Fibroblast of lung (primary cell): ENCODE measurements around the gene DNAJC24. TPM values are rescaled to one million over a fixed set of nuclear protein-coding genes. Genes with fewer than 3 reads are reported as not detected.

Experiments
- DNase-seq, 2 donors: peaks; one replicate each; pipeline versions ENCODE4 v3.0.0 to v3.0.0-alpha.2; 2010; ENCODE audit warnings: low read depth in 2 of 2
- H2AFZ ChIP-seq: 2 replicates; pipeline ENCODE4 v1.5.1; 2012; ENCODE audit warnings: low read length, control low read depth, inconsistent platforms
- H3K27ac ChIP-seq: 2 replicates; pipeline ENCODE4 v1.5.1; 2011; ENCODE audit warnings: low read length, control low read depth; ENCODE audit not compliant: insufficient read depth
- H3K27me3 ChIP-seq: 2 replicates; pipeline ENCODE4 v1.5.1; 2011; ENCODE audit warnings: mild to moderate bottlenecking, low read length; ENCODE audit not compliant: control insufficient read depth, insufficient read depth
- H3K36me3 ChIP-seq: 2 replicates; pipeline ENCODE4 v1.5.1; 2011; ENCODE audit warnings: low read length; ENCODE audit not compliant: control insufficient read depth, insufficient read depth
- H3K4me1 ChIP-seq: 2 replicates; pipeline ENCODE4 v1.5.1; 2011; ENCODE audit warnings: low read length; ENCODE audit not compliant: control insufficient read depth, insufficient read depth; ENCODE audit errors: extremely low read depth
- H3K4me2 ChIP-seq: 2 replicates; pipeline ENCODE4 v1.5.1; 2011; ENCODE audit warnings: low read length, control low read depth; ENCODE audit not compliant: insufficient read depth; ENCODE audit errors: extremely low read depth
- H3K4me3 ChIP-seq, 4 experiments: fragments of 200-600 bp in 1 of 4; sonication (generic) in 1 of 4; replicated peaks in 1 of 4; 2 replicates each; pipeline ENCODE4 v1.5.1; 2011 to 2016; ENCODE audit warnings: low read length in 4 of 4, low read depth in 3 of 4, mild to moderate bottlenecking in 3 of 4, control low read depth in 2 of 4, inconsistent platforms in 1 of 4, mixed read lengths in 1 of 4; ENCODE audit not compliant: insufficient read depth in 1 of 4; ENCODE audit errors: control extremely low read depth in 1 of 4
- H3K79me2 ChIP-seq: 2 replicates; pipeline ENCODE4 v1.5.1; 2012; ENCODE audit warnings: mild to moderate bottlenecking, low read length, inconsistent platforms; ENCODE audit not compliant: control insufficient read depth, insufficient read depth
- H3K9ac ChIP-seq: 2 replicates; pipeline ENCODE4 v1.5.1; 2011; ENCODE audit warnings: mild to moderate bottlenecking, low read length, control low read depth; ENCODE audit not compliant: insufficient read depth
- H3K9me3 ChIP-seq: 2 replicates; pipeline ENCODE4 v1.5.1; 2012; ENCODE audit warnings: low read depth, low read length; ENCODE audit not compliant: control insufficient read depth, insufficient read depth
- H4K20me1 ChIP-seq: 2 replicates; pipeline ENCODE4 v1.5.1; 2011; ENCODE audit warnings: low read length; ENCODE audit not compliant: control insufficient read depth, insufficient read depth; ENCODE audit errors: extremely low read depth
- EZH2 ChIP-seq: IDR thresholded peaks from 2 replicates; pipeline ENCODE4 v1.5.1; 2012; ENCODE audit warnings: low read length, control low read depth, mild to moderate bottlenecking; ENCODE audit errors: missing control alignments
- polyA plus RNA-seq, 2 donors: library from polyadenylated mRNA; depleted of rRNA in 1 of 2; stranded (reverse) in 1 of 2; unstranded in 1 of 2; fragments of >200 nt; gene quantifications; 2 replicates each; pipeline ENCODE4 v1.2.1, GENCODE V29; 2011 to 2012; ENCODE audit warnings: missing spikeins in 1 of 2
- total RNA-seq: library from RNA; depleted of rRNA; stranded (reverse); fragments of >200 nt; gene quantifications from 2 replicates; pipeline ENCODE4 v1.2.1, GENCODE V29; 2014
- TF ChIP-seq, protein P1 (sequence below), 2 donors: IDR thresholded peaks in 1 of 2; conservative IDR thresholded peaks in 1 of 2; 1 replicate in 1 of 2; 2 replicates in 1 of 2; pipeline ENCODE4 v1.5.1; 2011 to 2012; ENCODE audit warnings: low read length in 2 of 2, control low read depth in 1 of 2, inconsistent platforms in 1 of 2, low read depth in 1 of 2, mild to moderate bottlenecking in 1 of 2

Gene DNAJC24
- total and polyA plus RNA-seq, 2 donors (not counting 1 experiment from before 2014, with no cell fraction given): 13.3 to 19.2 TPM

DNA sequence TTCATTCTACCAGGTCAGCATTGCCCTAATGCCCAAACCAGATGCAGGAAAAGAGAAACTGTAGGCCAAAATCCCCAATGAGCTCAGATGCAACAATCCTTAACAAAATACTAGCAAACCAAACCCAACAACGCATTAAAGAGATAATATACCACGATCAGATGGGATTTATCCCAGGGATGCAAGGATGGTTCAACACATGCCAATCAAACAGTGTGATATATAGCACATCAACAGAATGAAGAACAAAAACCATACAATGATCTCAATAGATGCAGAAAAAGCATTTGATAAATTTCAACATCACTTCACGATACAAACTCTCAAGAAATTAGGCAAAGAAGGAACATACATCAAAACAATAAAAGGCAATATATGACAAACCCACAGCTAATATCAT is 94.8 kb downstream of the DNAJC24 start:
- no peaks in the 10 kb centered on the region for H3K27me3 ChIP-seq
- no peaks in the 10 kb centered on the region for H3K36me3 ChIP-seq
- H4K20me1 ChIP-seq: no peaks in the 10 kb centered on the region
- TF ChIP-seq, protein P1, sequence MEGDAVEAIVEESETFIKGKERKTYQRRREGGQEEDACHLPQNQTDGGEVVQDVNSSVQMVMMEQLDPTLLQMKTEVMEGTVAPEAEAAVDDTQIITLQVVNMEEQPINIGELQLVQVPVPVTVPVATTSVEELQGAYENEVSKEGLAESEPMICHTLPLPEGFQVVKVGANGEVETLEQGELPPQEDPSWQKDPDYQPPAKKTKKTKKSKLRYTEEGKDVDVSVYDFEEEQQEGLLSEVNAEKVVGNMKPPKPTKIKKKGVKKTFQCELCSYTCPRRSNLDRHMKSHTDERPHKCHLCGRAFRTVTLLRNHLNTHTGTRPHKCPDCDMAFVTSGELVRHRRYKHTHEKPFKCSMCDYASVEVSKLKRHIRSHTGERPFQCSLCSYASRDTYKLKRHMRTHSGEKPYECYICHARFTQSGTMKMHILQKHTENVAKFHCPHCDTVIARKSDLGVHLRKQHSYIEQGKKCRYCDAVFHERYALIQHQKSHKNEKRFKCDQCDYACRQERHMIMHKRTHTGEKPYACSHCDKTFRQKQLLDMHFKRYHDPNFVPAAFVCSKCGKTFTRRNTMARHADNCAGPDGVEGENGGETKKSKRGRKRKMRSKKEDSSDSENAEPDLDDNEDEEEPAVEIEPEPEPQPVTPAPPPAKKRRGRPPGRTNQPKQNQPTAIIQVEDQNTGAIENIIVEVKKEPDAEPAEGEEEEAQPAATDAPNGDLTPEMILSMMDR (conservative IDR thresholded peaks at IDR 0.05 in 1 of 2, IDR thresholded peaks at IDR 0.05 in 1 of 2; ENCODE audit: low read depth in 1 of 2, low read length in 2 of 2): no peak
- TF ChIP-seq EZH2: no peak
- no peaks in the 10 kb centered on the region for H3K9me3 ChIP-seq
- no peak overlapping the region for H3K4me3 ChIP-seq
- no peak for DNase-seq
- H3K4me2 ChIP-seq: no peak overlapping the region
- no peaks in the 10 kb centered on the region for H3K4me1 ChIP-seq
- H2AFZ ChIP-seq: no peak overlapping the region
- H3K9ac ChIP-seq: no peak overlapping the region
- H3K79me2 ChIP-seq: no peaks in the 10 kb centered on the region
- H3K27ac ChIP-seq: no peak overlapping the region

DNA sequence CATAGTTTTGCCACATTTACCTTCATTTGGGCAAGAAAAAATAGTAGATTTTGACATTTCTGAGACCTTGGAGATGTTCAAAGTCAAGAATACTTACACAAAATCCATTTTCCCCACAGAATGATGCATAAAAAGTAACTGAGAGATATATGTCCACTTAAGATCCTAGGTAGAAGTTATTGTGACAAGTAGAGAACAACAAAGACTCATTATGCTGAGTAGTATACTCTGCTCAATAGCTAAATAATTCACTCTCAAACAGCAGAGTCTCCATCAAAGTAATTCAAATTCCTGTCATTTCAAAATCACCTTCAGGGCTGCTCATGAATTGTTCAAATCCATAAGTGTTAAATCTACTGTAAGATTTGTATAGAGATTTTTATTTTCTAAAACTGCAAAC is 104.4 kb downstream of the DNAJC24 start:
- Histone ChIP-seq H3K4me3 (no peak overlapping the region), H3K79me2 (no peaks in the 10 kb centered on the region), H3K9me3 (no peaks in the 10 kb centered on the region), H3K4me1 (no peaks in the 10 kb centered on the region), H3K27me3 (no peaks in the 10 kb centered on the region), H3K36me3 (no peaks in the 10 kb centered on the region), H3K27ac (no peak overlapping the region), H3K4me2 (no peak overlapping the region), H2AFZ (no peak overlapping the region), H4K20me1 (no peaks in the 10 kb centered on the region), H3K9ac (no peak overlapping the region)
- TF ChIP-seq, protein P1 (conservative IDR thresholded peaks at IDR 0.05 in 1 of 2, IDR thresholded peaks at IDR 0.05 in 1 of 2; ENCODE audit: low read depth in 1 of 2, low read length in 2 of 2): no peak
- TF ChIP-seq EZH2: no peak
- no peak for DNase-seq

DNA sequence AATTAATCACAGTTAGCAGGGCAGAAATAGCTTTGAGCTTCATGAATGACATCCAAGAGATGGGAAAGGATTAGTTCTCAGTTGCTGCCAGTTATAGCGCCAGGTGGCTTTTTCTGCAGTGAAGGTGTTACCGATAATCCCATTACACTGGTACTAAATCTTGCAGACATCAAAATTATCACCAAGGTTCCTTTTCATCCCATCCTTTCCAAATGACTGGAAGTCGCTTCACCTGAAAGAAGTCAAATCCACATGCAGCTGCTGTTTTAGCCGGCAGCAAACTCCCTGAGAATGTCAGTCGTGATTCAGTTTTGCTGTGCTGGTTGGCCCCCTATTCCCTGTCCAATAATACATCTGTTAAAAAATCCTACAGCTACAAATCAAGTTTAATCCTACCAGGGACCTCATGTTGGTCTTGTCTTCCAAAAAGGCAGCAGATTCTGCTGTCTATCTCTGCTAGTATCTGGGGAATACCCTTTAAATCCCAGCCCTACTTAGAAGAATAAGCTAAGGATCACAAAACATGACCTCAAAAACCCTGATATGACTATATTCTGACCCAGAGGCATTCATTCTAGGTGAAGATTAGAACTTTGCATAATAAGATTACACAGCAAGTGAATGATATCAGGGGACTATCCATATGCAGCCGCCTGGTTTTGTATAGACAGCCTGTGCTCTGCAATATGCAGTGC is 108.0 kb downstream of the DNAJC24 start:
- no peak for TF ChIP-seq EZH2
- TF ChIP-seq, protein P1 (conservative IDR thresholded peaks at IDR 0.05 in 1 of 2, IDR thresholded peaks at IDR 0.05 in 1 of 2; ENCODE audit: low read depth in 1 of 2, low read length in 2 of 2): no peak
- no peaks in the 10 kb centered on the region for H3K4me1 ChIP-seq
- H3K27ac ChIP-seq: no peak overlapping the region
- no peaks in the 10 kb centered on the region for H3K27me3 ChIP-seq
- DNase-seq: no peak
- no peaks in the 10 kb centered on the region for H3K79me2 ChIP-seq
- H2AFZ ChIP-seq: no peak overlapping the region
- no peak overlapping the region for H3K4me3 ChIP-seq
- no peaks in the 10 kb centered on the region for H4K20me1 ChIP-seq
- H3K4me2 ChIP-seq: no peak overlapping the region
- H3K36me3 ChIP-seq: no peaks in the 10 kb centered on the region
- H3K9me3 ChIP-seq: no peaks in the 10 kb centered on the region
- no peak overlapping the region for H3K9ac ChIP-seq
